ENCODE data around the gene TRPV4.
"Not testable (repeated sequence)": the region's sequence is repeated elsewhere in the genome, so short reads cannot be mapped to it uniquely, and the experiment has no call there.

Gene TRPV4

GRCh38 chr12:109833307-109834189 lies at the start of gene TRPV4:
TSS of gene TRPV4 (minus strand) at chr12:109833398. CDS start at chr12:109814796, 18,602 bp downstream.
- no peak for DNase-seq (ENCODE audit: low read depth in 2 of 2)

GRCh38 chr12:109881752-109882151 lies 48.6 kb upstream of the TRPV4 start:
- no peak for DNase-seq (ENCODE audit: low read depth in 2 of 2)

GRCh38 chr12:109880938-109881337 lies 47.7 kb upstream of the TRPV4 start:
- no peak for DNase-seq (ENCODE audit: low read depth in 2 of 2)

GRCh38 chr12:109880043-109880931 lies 47.1 kb upstream of the TRPV4 start, which contains the start of gene GLTP:
TSS of gene GLTP (minus strand) at chr12:109880541. CDS start at chr12:109880374, 167 bp downstream.
- peak; percentile 79 to 88 for DNase-seq (ENCODE audit: low read depth in 2 of 2)

- no peak for DNase-seq (ENCODE audit: low read depth in 2 of 2)
These were observed 46.3 kb upstream of the TRPV4 start for GRCh38 chr12:109879351-109880042.

- DNase-seq (ENCODE audit: low read depth in 2 of 2), result no peak
These were observed 45.6 kb upstream of the TRPV4 start for GRCh38 chr12:109878749-109879148.

GRCh38 chr12:109878247-109878625 lies 45.0 kb upstream of the TRPV4 start:
- no peak for DNase-seq (ENCODE audit: low read depth in 2 of 2)

- no peak for DNase-seq (ENCODE audit: low read depth in 2 of 2)
These were observed 44.5 kb upstream of the TRPV4 start for GRCh38 chr12:109877504-109878246.

GRCh38 chr12:109876406-109876805 lies 43.2 kb upstream of the TRPV4 start:
- DNase-seq (ENCODE audit: low read depth in 2 of 2), result no peak

GRCh38 chr12:109875572-109876131 lies 42.5 kb upstream of the TRPV4 start:
- DNase-seq (ENCODE audit: low read depth in 2 of 2), result no peak

GRCh38 chr12:109873653-109874052 lies 40.5 kb upstream of the TRPV4 start:
- DNase-seq (ENCODE audit: low read depth in 2 of 2), result no peak

- no peak for DNase-seq (ENCODE audit: low read depth in 2 of 2)
These were observed 38.6 kb upstream of the TRPV4 start for GRCh38 chr12:109871668-109872314.

- DNase-seq (ENCODE audit: low read depth in 2 of 2), result no peak
These were observed 37.5 kb upstream of the TRPV4 start for GRCh38 chr12:109870648-109871047.

GRCh38 chr12:109868182-109869051 lies 35.2 kb upstream of the TRPV4 start:
- no peak for DNase-seq (ENCODE audit: low read depth in 2 of 2)

GRCh38 chr12:109864916-109865315 lies 31.7 kb upstream of the TRPV4 start:
- DNase-seq (ENCODE audit: low read depth in 2 of 2), result no peak

GRCh38 chr12:109863847-109864712 lies 30.9 kb upstream of the TRPV4 start:
- no peak for DNase-seq (ENCODE audit: low read depth in 2 of 2)

GRCh38 chr12:109862491-109862890 lies 29.3 kb upstream of the TRPV4 start:
- DNase-seq (ENCODE audit: low read depth in 2 of 2), result not testable (repeated sequence)

- no peak for DNase-seq (ENCODE audit: low read depth in 2 of 2)
These were observed 28.6 kb upstream of the TRPV4 start for GRCh38 chr12:109861689-109862314.

Data from stimulated activated CD8-positive, alpha-beta memory T cell treated with anti-CD3 and anti-CD28 coated beads, Interleukin-2, amount 100 ng/mL, for 48 hours (primary cell).